Measurements from ENCODE around the gene RESP18.

GRCh38 chr2:219293736-219294231 lies 38.8 kb downstream of the RESP18 start:
- TF ChIP-seq CTCF (IDR thresholded peaks at IDR 0.05): no peak
- TF ChIP-seq POLR2AphosphoS5 (IDR thresholded peaks at IDR 0.05): no peak
